HCT116 (cell line): Measurements from ENCODE around the gene CELF4. TPM values are rescaled to one million over a fixed set of nuclear protein-coding genes. Genes with fewer than 3 reads are reported as not detected.
A peak's percentile ranks its signal among the peaks of the same experiment; 100 is the strongest.

Source experiments
- ATAC-seq: fragments of 200-7000 bp; cut with Tn5 transposase; 2 replicates; pipeline ENCODE4 v1.9.1; 2020; ENCODE audit warnings: mild to moderate bottlenecking, moderate library complexity
- BruUV-seq: library from RNA; stranded (reverse); fragments of 400-500 nt; replicated peaks from 2 replicates; lab custom pipeline; 2021; lab: Mats Ljungman, UMichigan
- CTCF ChIA-PET: fragments of 300-600 bp; sonication (Branson Sonifier 250); formaldehyde crosslinking; loops from one replicate; lab custom pipeline; 2021; ENCODE audit warnings: antibody characterized with exemption; lab: Charles Lee
- POLR2A ChIA-PET: fragments of 300-600, 350-600 bp; sonication (Branson Sonifier 250); formaldehyde crosslinking; loops from one replicate; lab custom pipeline; 2021; ENCODE audit warnings: antibody characterized with exemption; lab: Charles Lee
- RAD21 ChIA-PET, 2 experiments: fragments of 300-600 bp; sonication (Branson Sonifier 250); formaldehyde crosslinking; loops; one replicate each; lab custom pipeline; 2023; ENCODE audit warnings: low total read pairs in 2 of 2; ENCODE audit not compliant: uncharacterized antibody in 2 of 2, unreplicated experiment in 2 of 2, low non-redundant PET in 1 of 2; lab: Charles Lee
- DNase-seq: peaks from one replicate; pipeline ENCODE4 v3.0.0-alpha.2; 2010; ENCODE audit warnings: low read depth, low spot score
- H2AFZ ChIP-seq: fragments of 200-600 bp; shearing (Covaris generic), sonication (generic); 2 replicates; pipeline ENCODE4 v1.6.1; 2017; ENCODE audit warnings: low read depth, mixed run types, mixed read lengths, antibody characterized with exemption, low read length; ENCODE audit not compliant: poor library complexity, severe bottlenecking
- H3K27ac ChIP-seq: 2 replicates; pipeline ENCODE4 v1.5.1; 2012; ENCODE audit warnings: low read depth, low read length
- H3K27me3 ChIP-seq: fragments of 200-600 bp; sonication (generic); 2 replicates; pipeline ENCODE4 v1.6.1; 2016; ENCODE audit warnings: mixed run types, low read length, mixed read lengths; ENCODE audit not compliant: insufficient read depth
- H3K36me3 ChIP-seq, 2 experiments: fragments of 200-500 bp in 1 of 2; fragments of 200-600 bp in 1 of 2; sonication (Bioruptor generic) in 1 of 2; sonication (generic) in 1 of 2; 2 replicates each; pipeline versions ENCODE4 v1.5.1 to v1.6.1; 2014 to 2016; ENCODE audit warnings: low read length in 2 of 2, inconsistent platforms in 1 of 2, mixed read lengths in 1 of 2, mixed run types in 1 of 2; ENCODE audit not compliant: insufficient read depth in 2 of 2, control insufficient read depth in 1 of 2
- H3K4me1 ChIP-seq, 2 experiments: fragments of 200-600 bp in 1 of 2; sonication (generic) in 1 of 2; 2 replicates each; pipeline versions ENCODE4 v1.5.1 to v1.6.1; 2012 to 2017; ENCODE audit warnings: low read length in 2 of 2, inconsistent platforms in 1 of 2, mild to moderate bottlenecking in 1 of 2, mixed read lengths in 1 of 2, mixed run types in 1 of 2, moderate library complexity in 1 of 2; ENCODE audit not compliant: insufficient read depth in 2 of 2, control insufficient read depth in 1 of 2
- H3K4me2 ChIP-seq: fragments of 200-600 bp; sonication (generic); 2 replicates; pipeline ENCODE4 v1.6.1; 2017; ENCODE audit warnings: mixed run types, low read length, mixed read lengths
- H3K4me3 ChIP-seq, 2 experiments: fragments of 200-600 bp in 1 of 2; sonication (generic) in 1 of 2; replicated peaks in 1 of 2; 2 replicates each; pipeline ENCODE4 v1.5.1; 2011 to 2016; ENCODE audit warnings: low read length in 2 of 2, control low read depth in 1 of 2, low read depth in 1 of 2, mild to moderate bottlenecking in 1 of 2, mixed read lengths in 1 of 2, mixed run types in 1 of 2
- H3K79me2 ChIP-seq: fragments of 200-600 bp; sonication (generic); 2 replicates; pipeline ENCODE4 v1.6.1; 2017; ENCODE audit warnings: mild to moderate bottlenecking, mixed run types, low read length, moderate library complexity, mixed read lengths; ENCODE audit not compliant: insufficient read depth
- H3K9ac ChIP-seq: fragments of 200-600 bp; sonication (generic); 2 replicates; pipeline ENCODE4 v1.6.1; 2016; ENCODE audit warnings: low read length, mixed read lengths
- H3K9me2 ChIP-seq: fragments of 200-600 bp; sonication (generic), shearing (Covaris generic); 2 replicates; pipeline ENCODE4 v1.6.1; 2017; ENCODE audit warnings: mixed run types, mild to moderate bottlenecking, moderate library complexity; ENCODE audit not compliant: insufficient read depth
- H3K9me3 ChIP-seq, 2 experiments: fragments of 200-500 bp in 1 of 2; fragments of 200-600 bp in 1 of 2; sonication (Bioruptor generic) in 1 of 2; sonication (generic) in 1 of 2; 2 replicates each; pipeline ENCODE4 v1.6.1; 2014 to 2017; ENCODE audit warnings: low read length in 2 of 2, mixed read lengths in 2 of 2, inconsistent platforms in 1 of 2, low read depth in 1 of 2, mild to moderate bottlenecking in 1 of 2, mixed run types in 1 of 2, moderate library complexity in 1 of 2; ENCODE audit not compliant: control insufficient read depth in 1 of 2, insufficient read depth in 1 of 2
- H4K20me1 ChIP-seq: fragments of 200-600 bp; sonication (generic), shearing (Covaris generic); 2 replicates; pipeline ENCODE4 v1.6.1; 2017; ENCODE audit warnings: mixed run types, mild to moderate bottlenecking, moderate library complexity; ENCODE audit not compliant: insufficient read depth
- CTCF ChIP-seq, 3 experiments: fragments of 200-600 bp in 1 of 3; sonication (generic) in 1 of 3; IDR thresholded peaks in 2 of 3; conservative IDR thresholded peaks in 1 of 3; 2 replicates each; pipeline ENCODE4 v1.5.1; 2012 to 2017; ENCODE audit warnings: low read depth in 2 of 3, low read length in 2 of 3, antibody characterized with exemption in 1 of 3, borderline replicate concordance in 1 of 3, control low read depth in 1 of 3, mild to moderate bottlenecking in 1 of 3, mixed read lengths in 1 of 3, mixed run types in 1 of 3, moderate library complexity in 1 of 3; ENCODE audit not compliant: insufficient read depth in 1 of 3
- EZH2 ChIP-seq: fragments of 200-600 bp; sonication (generic); IDR thresholded peaks from 2 replicates; pipeline ENCODE4 v1.6.1; 2017; ENCODE audit warnings: antibody characterized with exemption, mixed run types
- FOSL1 ChIP-seq: IDR thresholded peaks from 2 replicates; pipeline ENCODE4 v1.6.1; 2012; ENCODE audit warnings: low read depth
- POLR2A ChIP-seq: IDR thresholded peaks from 2 replicates; pipeline ENCODE4 v1.7.0; 2011; ENCODE audit warnings: borderline replicate concordance; ENCODE audit not compliant: insufficient read depth, insufficient read length; ENCODE audit errors: extremely low read depth
- RAD21 ChIP-seq: IDR thresholded peaks from 2 replicates; pipeline ENCODE4 v1.6.1; 2012; ENCODE audit warnings: low read depth, mild to moderate bottlenecking
- intact Hi-C: fragments of 100-400 bp; cut with micrococcal nuclease; formaldehyde crosslinking; loops from 2 replicates; pipeline ENCODE4 v1.10.0; 2022
- total RNA-seq: library from RNA; stranded (reverse); gene quantifications from one replicate; pipeline ENCODE4 v1.2.1, GENCODE V29; 2021; ENCODE audit not compliant: unreplicated experiment

Gene CELF4
- total RNA-seq, 1 experiment from 2014 or later = not detected

GRCh38 chr18:37393945-37394609 is 171.5 kb downstream of the CELF4 start:
- H3K27me3 ChIP-seq = peaks cover 14% of the 10 kb centered on the region
- no peak overlapping the region for H3K27ac ChIP-seq
- peak; percentile 95 for ATAC-seq
- no peaks in the 10 kb centered on the region for H3K36me3 ChIP-seq
- ChIA-PET CTCF (interaction anchor here (0.8 to 1.3 kb wide), 3 partner anchors 38 to 452 kb away, joined by 3 to 5 read pairs (median 3); no protein-coding TSS in a partner anchor), POLR2A (interaction anchor here (0.7 kb wide), 1 partner anchor 42 kb away, joined by 3 read pairs; no protein-coding TSS in a partner anchor), RAD21 (no interaction called here)
- no peak for TF ChIP-seq EZH2
- peak in 1 of 3 experiments; percentile 13; a peak in 1 of 6 replicates for TF ChIP-seq CTCF (IDR thresholded peaks at IDR 0.05 in 2 of 3, conservative IDR thresholded peaks at IDR 0.05 in 1 of 3; ENCODE audit: borderline replicate concordance in 1 of 3, insufficient read depth in 1 of 3, low read depth in 2 of 3, low read length in 2 of 3)
- no peak for TF ChIP-seq FOSL1
- intact Hi-C loops = no loop called here
- H3K4me1 ChIP-seq = peaks cover 11 to 14% of the 10 kb centered on the region in 2 experiments; a peak in 3 of 4 replicates
- H3K79me2 ChIP-seq = no peaks in the 10 kb centered on the region
- DNase-seq = no peak
- peak overlapping the region; percentile 78 for H3K4me2 ChIP-seq
- H3K4me3 ChIP-seq = peak overlapping the region; percentile 19 to 44; a peak in 3 of 4 replicates
- no peak overlapping the region for H3K9ac ChIP-seq
- peak overlapping the region; percentile 61 for H2AFZ ChIP-seq
- BruUV-seq = no TSS peak
- no peaks in the 10 kb centered on the region for H4K20me1 ChIP-seq
- no peaks in the 10 kb centered on the region for H3K9me3 ChIP-seq
- no peaks in the 10 kb centered on the region for H3K9me2 ChIP-seq

- H3K4me3 ChIP-seq = no peak overlapping the region; a peak in 1 of 4 replicates
- BruUV-seq = no TSS peak
- H3K9me2 ChIP-seq = no peaks in the 10 kb centered on the region
- no peaks in the 10 kb centered on the region for H4K20me1 ChIP-seq
- ATAC-seq (no peak), DNase-seq (no peak)
- H3K4me1 ChIP-seq = peaks cover 11 to 14% of the 10 kb centered on the region in 2 experiments; a peak in 3 of 4 replicates
- peak overlapping the region; percentile 61 for H2AFZ ChIP-seq
- intact Hi-C loops = no loop called here
- H3K9me3 ChIP-seq = no peaks in the 10 kb centered on the region
- H3K9ac ChIP-seq = no peak overlapping the region
- no peaks in the 10 kb centered on the region for H3K79me2 ChIP-seq
- no peak for TF ChIP-seq FOSL1
- no peak for TF ChIP-seq POLR2A
- TF ChIP-seq RAD21 = no peak
- TF ChIP-seq EZH2 = no peak
- RAD21 ChIA-PET = no interaction called here
- CTCF ChIA-PET = interaction anchor here (1.0 to 1.3 kb wide), 2 partner anchors 39 to 451 kb away, joined by 3 read pairs; no protein-coding TSS in a partner anchor
- peak overlapping the region; percentile 78 for H3K4me2 ChIP-seq
- H3K27me3 ChIP-seq = peaks cover 14% of the 10 kb centered on the region
- POLR2A ChIA-PET = interaction anchor here (0.7 kb wide), 1 partner anchor 42 kb away, joined by 3 read pairs; no protein-coding TSS in a partner anchor
- H3K36me3 ChIP-seq = no peaks in the 10 kb centered on the region
- H3K27ac ChIP-seq = no peak overlapping the region
Measured at GRCh38 chr18:37393221-37393827, 172.3 kb downstream of the CELF4 start.
